Activated effector memory CD4-positive, alpha-beta T cell treated with Interleukin-2 at 50 U/mL for 16 hours (primary cell): Measurements from ENCODE around the gene NEK7.

Experiments
- DNase-seq: peaks from one replicate; pipeline ENCODE4 v3.0.0-alpha.2; 2020

Gene NEK7

DNA sequence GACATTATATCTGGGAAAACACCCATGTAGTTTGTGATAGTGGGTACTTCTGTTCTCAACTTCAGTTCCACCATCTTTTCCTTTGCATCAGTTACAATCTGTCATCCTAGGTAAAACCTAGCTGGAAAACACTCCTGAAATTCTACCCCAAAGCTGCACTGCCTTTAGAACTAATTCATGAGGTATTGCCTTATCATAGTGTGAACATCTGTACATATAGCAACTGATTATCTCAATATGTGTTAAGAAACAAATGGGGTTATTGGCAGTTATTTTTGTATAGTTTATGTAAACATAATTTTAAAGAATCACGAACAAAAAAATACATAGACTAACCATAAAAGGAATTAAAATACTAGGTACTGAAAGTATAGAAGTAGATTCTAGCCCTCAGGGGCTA, 6.4 kb upstream of the NEK7 start:
- DNase-seq, result no peak

DNA sequence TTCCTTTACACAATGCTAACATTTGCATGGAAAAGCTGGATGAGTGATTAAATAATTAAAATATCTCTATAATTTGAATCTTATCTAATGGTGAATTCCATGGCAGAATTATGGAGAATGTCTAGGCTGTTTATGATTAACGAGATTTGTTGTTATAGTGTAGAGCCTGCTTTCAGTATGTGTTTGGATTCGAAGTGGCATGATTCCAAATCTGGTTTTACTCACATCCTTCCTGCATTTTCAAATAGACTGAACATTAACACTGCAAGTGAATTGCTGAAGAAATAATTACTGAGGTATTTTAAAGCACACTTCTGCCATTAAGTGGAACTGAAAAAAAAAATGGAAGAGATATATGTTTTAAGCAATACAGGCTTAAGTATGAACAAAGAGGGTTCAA, 5.1 kb upstream of the NEK7 start:
- DNase-seq, result no peak

DNA sequence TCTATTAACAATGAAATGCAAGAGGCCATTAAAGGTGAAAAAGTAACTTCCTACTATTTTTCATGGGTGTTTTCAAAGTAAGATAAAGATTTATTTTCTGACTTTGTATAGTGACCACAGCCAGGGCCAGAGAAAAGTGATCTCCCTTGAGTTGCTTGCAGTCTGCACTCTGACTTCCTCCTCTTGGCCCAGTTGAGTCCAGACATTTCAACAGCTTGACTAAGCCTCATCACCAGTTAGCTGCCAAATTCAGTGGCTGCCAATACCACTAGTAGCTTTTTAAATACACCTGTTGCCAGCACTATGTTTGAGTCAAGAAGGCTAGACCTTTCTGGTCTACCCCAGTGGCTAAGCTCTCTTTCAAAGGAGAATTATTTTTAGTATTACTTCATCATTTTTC, 3.7 kb upstream of the NEK7 start:
- DNase-seq, result no peak

DNA sequence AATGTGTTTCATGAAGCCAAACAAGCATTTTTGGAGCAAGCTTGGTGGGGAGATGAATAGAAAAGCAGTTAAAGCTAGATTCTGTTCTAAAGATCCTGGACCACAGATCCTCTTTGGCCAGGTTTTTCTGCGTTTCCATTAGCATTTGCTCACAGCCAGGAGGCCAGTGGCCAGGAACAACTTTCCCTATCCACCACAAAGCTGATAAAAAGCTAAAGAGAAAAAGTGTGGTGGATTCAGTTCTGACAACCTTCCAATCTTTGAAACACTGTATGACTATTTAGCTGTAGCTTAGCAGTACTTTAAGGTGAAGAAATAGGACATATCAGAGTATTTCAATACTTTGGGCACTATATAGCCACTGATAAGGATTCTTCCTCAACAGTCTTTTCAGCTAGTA, 3.0 kb upstream of the NEK7 start:
- DNase-seq, result no peak

DNA sequence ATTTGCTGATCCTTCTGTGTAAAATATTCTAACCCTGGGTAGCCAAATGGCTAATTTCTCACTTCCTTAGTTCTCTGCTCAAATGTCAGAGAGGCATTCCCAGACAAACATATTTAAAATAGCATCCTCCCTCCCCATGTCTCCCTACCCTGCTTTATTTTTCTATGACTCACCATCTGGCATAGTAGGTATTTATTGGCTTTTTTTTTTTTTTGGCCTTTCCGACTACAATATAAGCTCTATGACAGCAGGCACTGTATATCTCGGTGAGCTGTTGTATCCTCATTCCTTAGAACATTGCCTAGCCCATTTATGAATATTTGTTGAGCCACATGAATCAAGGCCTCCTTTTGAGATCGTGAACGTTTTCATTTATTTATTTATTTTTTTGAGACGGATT, 1.5 kb upstream of the NEK7 start:
- no peak for DNase-seq

DNA sequence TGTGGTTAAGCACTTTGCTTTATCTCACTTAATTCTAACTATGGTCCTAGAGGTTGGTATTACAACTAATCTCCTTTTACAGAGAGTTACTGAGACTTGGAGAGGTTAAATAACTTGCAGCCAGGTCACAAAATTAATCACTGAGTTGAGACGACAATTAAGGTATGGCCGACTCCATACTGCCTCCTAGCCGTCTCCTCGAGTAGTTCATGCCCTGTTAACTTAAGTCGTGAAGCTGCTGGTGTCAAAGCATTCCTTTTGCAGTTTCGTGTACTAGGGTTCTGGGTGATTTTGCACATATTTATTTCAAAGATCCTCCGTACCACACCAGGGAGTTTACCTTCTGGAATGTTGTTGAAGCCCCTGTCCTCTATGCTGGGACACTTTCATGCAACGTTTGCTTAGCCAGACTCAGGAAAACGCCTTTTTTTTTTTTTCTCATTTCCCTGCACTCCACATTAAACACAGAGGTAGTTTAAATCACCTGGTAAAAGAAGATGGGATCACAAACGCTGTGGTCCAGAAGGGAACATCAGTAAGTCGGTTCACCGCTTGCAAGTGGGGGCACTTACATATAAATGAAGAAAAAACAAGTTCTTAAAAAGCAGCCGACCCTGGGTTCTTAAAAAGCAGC, 570 bp upstream of the NEK7 start:
- peak; percentile 53 for DNase-seq

DNA sequence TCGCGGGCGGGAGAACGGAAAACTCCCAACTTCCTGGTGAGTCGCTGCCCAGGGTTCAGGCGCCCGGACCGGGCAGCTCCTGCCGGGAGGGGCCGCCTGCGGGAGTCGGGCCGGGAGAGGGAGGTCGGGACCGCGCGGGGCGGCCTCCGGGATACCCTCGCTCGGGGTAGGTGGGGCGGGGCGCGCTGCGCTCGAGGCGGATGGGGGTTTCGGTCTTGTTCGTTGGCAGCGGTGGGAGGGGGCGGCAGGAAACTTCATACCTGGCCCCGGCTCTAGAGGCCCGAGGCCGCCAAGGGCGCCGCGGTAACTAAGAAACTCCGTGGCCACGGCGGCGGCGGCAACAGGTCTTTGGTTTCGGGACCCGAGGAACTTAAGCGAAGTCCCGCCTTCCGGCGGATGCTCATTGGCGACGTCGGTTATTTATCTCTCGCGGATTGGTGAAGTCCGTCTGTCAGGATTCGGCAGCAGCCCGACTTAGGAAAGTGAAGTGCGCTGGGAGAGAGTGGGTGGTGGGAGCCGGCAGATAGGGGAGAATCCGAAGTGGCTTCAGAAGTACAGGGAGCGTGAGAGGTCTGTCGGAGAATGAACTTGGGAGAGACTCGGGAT, 546 bp downstream of the NEK7 start:
- DNase-seq, result peak; percentile 74

DNA sequence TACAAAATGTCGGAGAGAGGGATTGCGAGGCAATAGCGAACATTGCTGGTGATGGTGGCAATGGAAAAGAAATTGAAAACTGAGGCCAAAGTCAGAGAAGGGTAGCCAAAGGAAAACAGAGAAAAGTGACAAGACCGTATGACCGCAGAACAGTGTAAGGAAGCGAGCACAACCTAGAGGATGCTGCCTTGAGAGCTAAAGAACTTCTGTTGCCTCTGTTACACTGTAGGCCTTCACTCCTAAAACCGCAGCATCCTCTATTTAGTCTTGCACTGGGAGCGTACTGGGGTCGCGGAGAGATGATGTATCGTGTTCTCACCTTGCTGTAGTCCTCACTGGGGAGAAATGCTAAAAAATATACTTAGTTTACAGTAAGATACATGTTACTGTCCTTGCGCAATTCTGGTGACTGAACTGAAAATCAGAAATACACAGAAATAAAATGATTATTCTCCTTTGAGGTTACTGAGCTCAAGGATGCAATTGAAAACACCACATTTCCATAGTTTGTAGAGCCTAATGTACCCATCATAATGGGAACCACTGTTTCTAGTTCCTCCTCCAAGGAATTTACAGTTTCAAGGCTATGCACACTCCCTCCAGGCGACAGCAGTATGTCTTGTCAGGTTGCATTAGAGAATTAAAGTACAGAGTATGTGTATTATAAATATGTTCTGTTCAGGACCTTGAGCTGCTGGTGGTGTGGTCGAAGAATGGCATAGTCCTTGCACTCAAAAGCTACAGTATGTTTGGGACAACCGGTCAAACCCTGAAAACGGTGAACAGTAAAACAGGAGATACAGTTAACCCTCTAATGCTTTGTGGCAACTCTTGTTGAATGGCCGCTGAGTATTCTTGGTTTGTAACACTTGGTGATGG, 1.3 kb downstream of the NEK7 start:
- no peak for DNase-seq

DNA sequence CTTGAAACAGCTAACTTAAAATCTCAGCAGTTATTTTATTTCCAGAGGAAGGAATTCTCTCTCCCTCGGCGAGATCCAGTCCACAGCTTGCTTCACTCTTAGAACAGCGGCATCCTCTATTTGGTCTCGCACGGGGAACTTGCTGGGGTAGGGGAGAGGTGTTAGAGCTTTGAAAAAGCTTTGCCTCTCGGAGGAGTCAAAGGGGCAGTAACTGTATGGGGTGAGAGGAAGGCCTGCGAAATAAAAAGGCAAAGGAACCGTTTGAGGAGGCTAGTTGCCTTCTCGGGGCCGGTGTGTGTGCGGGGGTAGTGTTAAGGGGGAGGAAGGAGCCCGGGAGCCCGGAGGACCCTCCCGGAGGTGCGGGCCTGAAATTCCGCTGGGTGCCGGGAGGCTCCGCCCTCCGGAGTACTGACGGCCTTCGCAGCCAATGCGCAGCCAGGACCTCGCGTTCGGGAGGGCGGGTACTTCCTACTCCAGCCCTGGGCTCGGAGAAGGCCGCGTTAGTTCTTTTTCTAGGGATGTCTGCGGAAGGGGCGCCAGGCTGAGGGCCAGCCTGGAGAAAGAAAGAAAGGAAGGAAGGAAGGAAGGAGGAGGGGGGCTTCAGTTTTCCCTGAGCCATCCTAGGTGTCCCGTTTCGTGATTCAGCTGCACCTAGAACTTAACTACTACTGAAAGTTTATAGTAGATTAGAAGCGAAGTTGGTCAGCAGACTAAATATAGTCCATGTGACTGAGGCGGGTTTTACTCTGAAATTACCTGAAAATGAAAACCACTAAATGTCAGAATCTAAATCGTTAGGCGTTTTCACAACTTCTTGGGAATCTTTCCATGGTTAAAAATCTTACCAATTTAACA, 2.2 kb downstream of the NEK7 start:
- DNase-seq, result peak; percentile 80

DNA sequence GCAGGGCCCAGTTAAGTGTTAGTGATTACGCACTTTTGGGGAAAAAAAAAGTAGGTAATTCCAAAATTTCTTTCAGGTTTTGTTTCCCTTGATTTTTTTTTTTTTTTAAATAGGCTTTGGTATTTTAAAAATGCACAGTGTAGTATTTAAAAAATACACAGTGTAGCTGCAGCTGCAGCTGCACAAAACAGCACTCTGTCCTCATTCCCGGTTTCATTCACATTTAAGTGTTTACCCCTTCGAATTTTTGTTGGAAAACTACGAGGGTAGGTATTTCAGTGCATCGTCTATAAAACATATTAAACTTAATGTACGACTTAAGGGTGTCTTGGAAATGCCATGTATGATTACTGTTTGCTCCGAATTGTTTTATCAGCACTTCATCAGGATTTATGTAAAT, 3.4 kb downstream of the NEK7 start:
- DNase-seq, result no peak

DNA sequence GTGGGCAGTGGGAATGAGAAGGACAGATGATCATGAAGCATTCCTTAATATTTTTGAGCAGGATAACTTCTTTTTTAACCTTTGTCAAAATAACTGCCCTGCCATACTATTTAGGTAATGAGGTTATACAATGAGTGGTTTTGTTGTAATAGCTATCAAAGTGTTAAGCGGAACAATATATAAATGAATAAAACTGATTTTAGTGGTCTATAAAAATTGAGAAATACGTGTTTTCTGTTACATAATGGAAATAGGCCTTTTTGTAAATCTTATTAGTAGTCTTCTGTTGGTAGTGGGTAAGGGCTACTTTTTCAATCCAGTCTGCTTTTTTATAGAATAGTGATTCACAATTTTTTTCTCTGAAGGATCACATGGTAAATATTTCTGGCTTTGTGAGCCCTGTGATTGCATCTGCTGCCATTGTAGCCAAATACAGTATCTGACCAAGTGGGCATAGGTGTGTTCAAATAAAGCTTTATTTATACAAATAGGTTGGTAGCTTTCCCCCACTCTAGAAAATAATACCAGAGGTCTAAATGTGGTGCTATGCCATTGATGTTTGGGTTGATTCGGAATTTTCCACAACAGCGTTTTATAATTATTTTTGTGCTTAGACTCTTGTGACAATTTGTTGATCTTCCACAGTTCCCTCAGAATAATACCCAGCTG, 4.3 kb downstream of the NEK7 start:
- DNase-seq, result no peak

DNA sequence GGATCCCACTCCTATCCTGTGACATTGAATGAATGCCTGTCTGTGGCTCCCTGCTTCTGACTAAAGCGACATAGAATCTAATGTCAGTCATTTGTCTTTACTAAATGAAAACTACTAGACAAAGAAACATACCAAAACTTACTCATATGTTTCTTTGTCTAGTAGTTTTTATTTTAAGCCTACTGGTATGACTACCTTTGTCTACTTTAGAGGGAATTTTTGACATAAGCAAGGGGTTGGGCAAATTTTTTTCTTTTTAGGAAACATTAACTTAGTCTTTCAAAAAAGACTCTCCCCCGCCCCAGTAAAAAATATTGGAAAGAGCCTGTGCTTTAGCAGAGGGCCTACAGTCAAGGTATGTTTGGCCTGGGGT, 4.9 kb downstream of the NEK7 start:
- no peak for DNase-seq

DNA sequence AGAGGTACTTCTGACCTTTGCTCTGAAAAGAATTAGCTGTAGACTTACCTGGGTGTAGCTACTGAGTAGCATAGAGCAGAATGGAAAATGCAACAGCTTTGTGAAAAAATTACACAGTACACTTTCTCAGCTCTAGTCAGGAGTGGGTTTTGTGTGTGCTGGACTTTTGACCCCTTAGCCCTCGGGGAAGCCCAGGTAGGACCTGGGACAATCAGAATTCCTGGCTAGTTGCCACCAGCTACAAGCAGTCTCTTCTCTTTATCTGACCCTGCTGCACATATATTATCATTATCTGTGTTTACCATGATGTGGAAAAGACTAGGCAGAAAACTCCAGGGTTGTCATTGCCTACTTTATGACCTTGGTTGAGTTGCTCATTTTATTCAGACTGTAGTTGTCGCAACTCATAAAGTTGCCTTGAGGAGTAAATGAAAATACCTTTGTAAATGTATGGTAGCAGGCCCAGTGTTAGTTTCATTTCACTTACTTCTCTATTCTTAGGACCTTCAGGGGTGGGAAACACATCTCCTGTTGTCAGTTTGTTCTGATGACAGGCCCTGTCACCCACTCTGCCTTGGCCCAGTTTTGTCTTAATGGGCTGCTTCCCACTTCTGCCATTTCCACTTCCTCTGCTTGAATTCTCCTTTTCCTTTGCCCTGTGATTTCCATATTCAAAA, 5.4 kb downstream of the NEK7 start:
- DNase-seq, result no peak

DNA sequence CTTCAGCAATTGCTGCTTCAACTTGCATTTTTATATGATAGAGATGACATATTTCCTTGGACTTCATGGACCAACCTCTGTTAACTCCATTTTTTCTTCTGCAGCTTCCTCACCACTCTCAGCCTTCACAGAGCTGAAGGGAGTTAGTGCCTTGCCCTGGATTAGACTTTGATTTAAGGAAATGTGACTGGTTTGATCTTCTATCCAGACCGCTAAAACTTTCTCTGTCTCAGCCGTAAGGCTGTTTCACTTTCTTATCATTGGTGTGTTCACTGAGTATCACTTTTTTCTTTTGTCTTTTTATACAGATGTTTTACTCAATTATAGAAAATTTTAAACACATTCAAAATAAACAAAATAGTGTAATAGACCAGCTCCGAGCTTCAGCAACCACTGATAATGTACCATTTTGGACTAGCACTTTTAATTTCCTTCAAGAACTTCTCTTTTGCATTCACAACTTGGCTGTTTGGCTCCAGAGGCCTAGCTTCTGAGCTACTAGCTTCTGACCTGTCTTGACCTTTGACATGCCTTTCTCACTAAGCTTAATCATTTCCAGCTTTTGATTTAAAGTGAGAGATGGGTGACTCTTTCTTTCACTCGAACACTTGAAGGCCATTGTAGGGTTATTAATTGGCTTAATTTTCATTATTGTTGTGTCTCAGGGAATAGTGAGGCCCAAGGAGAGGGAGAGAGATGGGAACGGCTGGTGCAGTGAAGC, 9.3 kb downstream of the NEK7 start:
- DNase-seq, result no peak

DNA sequence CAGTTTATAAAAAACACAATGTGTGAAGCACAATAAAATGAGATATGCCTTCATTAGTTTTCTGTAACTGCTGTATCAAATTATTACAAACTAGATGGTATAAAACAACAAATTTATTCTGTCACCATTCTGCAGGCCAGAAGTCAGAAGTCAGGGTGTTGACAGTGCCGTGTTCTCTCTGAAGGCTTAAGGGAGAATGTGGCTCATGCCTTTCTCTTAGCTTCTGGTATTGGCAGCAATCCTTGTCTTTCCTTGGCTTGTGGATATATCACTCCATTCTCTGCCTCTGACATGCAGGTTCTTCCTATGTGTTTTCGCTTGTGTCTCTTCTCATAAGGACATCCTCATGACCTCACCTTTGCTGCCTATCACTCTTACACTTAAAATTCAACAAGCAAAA, 10.1 kb downstream of the NEK7 start:
- no peak for DNase-seq

DNA sequence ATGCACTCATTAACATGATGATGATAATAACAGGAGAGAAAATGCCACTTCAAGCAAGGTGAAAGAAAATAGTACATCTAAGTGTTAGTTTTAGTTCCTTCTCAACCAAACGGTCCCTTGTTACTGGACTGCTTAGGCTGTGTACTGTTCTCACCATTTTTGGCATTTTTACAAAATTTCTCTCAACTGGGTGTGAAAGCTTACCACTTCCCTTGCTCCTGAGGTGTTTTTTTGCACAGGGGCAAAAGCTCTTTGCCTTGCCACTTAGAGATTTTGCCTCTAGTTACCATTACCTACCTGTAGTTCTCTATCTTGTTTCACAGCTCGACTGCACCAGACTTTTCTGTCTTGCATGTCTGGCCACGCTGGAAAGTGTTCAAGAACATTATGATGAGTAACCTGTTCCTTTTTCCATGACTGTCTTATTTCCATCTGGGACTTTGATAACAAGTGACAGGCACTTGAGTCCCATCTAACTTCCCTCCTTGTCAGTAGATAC, 10.7 kb downstream of the NEK7 start:
- no peak for DNase-seq

DNA sequence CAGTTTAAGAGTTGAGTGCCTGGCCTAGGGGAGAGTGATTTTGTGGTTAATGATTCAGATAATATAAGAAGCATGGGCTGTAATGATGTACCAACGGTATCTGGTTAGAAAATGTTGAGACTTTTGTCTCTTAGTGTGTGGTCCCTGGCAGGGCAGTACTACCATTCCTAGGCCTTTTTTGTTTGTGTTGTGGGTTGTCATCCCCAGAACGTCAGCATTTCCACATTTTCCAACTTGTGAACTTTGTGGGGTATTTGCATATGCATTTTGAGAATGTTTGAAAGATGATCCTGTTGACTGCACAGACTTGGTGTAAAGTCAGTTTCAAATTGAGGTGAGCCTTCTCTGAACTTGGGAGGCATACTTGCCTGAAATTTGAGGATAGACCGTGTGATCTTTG, 11.4 kb downstream of the NEK7 start:
- no peak for DNase-seq

DNA sequence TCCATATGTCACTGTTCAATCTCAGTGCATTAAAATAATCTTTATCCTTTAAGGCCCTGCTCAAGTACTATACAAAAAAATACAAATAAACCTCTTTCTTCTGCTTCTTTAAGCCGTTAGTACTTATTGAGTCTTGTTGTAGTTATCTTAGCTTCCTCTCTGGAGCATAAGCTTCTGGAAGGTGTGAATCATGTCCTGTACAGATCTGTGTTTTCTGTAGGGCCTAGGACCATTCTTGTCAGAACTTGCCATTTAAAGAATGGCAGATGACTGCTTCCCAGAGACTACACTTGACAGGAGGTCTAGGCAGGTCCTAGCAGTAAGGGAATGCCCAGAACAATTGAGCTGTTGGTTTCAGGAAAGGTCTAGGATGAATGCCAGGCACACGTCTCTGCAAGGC, 12.9 kb downstream of the NEK7 start:
- no peak for DNase-seq

DNA sequence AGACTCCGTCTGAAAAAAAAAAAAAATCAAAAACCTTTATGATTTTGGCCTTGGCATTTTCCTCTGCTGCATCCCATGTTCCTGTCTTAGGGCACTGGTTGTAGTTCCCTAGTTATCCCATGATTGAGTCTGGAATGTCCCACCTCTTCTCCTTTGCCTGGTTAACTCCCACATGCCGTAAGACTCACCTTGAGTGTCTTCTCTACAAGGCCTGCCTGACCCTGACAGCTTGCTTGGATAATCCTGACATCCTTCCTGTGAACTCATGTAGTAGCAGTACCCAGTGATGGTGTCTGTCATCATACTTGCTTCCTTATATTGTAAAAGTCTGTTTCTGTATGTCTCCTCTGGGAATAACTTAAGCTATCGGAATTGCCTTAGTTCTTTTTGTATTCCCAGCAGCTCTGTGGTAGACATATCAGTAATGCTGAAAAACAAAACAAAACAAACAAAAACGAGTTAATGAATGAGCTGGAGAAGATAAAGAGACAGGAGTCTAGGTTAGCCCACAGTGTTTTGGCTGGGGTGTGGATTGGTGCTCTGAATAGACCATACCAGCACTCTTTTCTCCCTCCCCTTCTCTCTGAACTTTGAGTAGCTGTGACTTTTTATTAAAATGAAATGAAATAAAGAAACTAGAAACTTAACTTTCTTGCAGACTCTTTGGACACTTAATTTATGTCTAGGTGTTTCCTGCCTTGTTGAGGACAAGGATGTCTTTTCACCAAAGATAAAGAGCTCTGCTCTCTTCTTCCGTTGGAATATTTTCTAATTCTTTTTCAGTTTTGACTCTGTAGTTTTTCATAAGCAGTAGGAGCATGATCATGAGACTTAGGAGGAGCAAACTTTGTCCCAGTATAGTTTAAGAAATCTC, 15.1 kb downstream of the NEK7 start:
- DNase-seq, result no peak

DNA sequence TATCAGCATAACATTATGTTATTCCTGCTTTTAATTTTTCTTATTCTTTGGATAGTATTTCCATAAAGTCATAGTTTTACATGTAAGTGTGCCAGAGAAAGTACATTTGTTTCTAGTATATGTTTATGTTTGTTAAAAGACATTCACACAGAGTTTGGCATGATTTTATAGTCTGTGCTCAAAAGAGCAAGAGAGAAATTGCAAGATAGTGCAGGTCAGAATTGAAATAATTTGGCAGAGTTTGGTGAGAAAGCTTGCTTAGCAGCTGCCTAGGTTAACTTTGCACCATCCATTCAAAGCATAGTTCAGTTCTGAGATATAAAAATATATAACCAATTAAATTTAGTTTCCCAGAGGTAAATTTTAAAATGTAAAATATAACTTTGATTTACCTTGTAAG, 17.0 kb downstream of the NEK7 start:
- no peak for DNase-seq
